ENCODE results near the gene USH1C. TPM values are rescaled to one million over a fixed set of nuclear protein-coding genes. Genes with fewer than 3 reads are reported as not detected.
A peak's percentile ranks its signal among the peaks of the same experiment; 100 is the strongest.

The USH1C gene
- polyA plus RNA-seq, 12 donors = 0.15 to 18.1 (median 0.48) TPM; not detected in 1

DNA sequence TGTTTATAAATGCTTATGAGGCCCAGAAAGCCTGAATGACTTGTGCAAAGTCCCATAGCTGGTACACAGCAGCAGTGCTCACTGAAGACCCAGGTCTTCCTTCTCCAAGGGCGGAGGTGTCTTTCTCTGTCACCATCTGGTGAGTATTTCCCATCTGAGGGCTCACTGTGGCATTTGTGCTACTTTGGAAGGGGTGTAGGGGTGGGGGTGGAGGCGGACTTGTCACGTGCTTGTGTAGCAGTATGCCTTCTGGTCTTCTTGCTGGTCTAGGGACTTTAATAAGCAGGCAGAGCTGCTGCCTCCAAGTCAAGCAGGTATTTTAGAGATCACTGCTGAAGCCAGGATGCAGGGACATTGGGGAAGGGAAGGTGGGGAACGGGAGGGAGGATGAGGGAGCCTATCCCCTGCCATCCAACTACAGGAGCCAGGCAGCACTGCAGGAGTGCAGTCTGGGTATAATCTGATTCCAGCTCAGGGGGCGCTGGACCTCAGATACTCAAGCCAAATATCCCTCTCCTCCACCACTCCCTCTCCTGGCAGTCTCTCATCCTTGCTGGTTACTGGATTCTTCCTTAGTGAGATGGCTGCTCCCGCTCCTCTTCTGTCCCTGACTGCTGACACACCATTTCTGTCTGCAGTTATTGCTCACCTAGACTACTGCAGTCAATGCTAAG, 71.0 kb downstream of the USH1C start:
- DNase-seq = no peak

GRCh38 chr11:17472467-17472866, 71.7 kb downstream of the USH1C start:
- no peak for DNase-seq

- no peak for DNase-seq
These were observed 72.7 kb downstream of the USH1C start for GRCh38 chr11:17471501-17471900.

- no peak for DNase-seq
These were observed 74.2 kb downstream of the USH1C start for GRCh38 chr11:17469998-17470397.

DNA sequence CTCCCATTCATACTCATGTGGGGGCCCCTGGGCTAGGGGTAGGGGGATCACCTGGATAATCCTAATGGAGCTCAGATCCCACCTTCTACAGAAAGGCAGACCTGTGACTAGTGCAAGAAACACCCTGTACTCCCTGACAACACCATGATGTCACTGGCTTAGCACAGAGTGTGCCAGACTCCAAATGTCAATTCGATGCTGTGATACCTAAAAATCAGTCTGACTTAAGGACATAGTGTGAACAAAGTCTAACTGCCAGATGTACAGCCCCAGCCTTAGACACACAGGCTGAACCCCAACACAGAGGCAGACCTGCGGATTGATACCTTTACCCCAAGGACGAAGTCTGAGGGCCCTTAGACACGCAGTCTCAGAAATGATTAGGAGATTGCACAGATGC, 76.1 kb downstream of the USH1C start:
- DNase-seq = no peak

DNA sequence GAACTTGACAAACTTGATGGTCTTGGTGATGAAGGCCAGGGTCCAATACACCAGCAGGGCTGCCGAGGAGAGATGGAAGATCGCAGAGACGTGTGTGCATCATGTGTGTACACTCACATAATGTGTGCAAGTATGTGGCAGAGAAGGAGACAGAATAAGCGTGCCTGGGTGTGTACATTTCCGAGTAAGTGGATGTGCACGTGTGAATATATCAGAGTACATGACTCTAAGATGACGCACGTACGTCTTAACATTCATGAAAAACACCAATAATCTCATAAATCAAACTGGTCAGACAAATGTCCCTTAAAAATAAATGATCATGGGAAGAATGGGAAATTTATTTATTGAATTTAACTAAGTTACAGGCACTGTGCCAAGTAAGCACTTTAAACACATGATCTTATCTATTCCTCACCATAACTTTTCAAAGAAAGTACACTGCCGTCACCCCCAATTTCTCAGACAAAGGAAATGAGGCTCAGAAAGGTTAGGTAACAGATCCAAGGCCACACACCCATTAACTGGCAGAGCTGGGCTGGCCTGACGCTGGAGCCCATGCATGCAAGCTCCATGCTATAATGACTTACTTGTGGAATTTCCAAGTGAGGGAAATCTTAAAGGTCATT, 80.6 kb downstream of the USH1C start:
- no peak for DNase-seq

- DNase-seq = no peak
These were observed 81.3 kb downstream of the USH1C start for GRCh38 chr11:17462940-17463339.

DNA sequence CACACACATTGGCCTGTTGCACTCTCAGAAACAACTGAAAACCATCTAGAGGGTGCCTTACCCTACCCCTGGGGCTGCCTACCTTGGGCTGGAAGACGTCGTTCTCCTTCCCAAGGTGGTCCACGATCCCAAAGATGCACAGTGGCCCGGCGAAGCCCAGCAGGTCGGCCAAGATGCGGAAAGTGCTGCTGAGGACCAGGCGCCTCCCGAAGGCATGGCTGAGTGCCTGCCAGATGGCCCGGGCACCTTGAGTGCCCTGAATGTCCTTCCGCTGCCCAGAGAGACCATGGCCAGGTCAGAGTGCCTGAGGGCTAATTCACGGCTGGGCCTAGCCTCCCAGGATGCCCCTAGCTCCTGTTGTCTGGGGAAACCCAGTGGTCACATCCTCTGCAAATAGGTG, 83.8 kb downstream of the USH1C start:
- DNase-seq = no peak

DNA sequence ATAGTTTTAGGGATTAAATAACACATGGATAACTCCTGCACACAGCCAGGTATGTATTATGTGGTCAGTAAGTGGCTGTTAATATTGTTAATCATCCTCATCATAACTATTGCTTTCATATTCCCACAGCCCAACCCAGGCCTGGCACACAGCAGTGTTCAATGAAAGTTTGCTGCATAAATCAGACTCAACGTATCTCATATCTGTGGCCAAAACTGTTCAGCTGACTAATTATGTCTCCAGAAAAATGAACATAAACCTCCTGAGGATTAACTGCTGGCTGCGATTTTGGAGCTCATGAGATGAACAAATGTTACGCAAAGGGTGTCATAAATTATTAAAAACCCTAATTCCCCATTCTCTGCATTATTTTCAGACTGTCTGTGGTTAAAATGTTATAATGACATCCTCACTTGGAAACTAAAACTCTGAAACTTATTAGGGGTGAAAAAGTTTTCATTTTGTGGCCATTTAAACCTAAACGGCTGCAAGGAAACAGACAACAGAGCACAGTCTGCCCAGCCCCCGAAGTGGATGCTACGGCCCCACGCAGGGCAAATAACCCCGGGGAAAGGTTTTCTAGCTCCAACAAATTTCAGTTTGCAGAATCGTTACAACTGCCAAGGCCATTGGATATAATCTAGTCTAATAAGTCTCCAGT, 84.8 kb downstream of the USH1C start:
- DNase-seq = peak; percentile 26

DNA sequence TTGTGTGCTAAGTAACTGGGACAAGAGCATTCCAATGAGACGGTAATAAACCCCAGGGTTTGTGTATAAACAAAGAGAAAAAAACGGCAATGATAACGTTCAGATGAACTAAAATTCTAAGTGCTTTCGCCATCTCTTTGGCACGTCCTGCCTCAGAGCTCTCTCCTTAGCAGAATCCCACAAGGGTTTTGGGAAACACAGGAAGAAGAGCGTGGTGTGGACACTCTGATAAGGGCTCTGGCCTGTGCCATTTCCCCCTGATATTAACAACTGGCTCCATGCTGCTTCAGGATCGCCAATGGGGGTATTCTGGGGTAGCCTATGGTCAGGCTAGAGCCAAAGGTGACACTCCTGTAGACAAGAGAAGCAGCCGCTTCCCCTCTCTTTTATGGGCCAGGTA, 85.9 kb downstream of the USH1C start:
- no peak for DNase-seq

DNA sequence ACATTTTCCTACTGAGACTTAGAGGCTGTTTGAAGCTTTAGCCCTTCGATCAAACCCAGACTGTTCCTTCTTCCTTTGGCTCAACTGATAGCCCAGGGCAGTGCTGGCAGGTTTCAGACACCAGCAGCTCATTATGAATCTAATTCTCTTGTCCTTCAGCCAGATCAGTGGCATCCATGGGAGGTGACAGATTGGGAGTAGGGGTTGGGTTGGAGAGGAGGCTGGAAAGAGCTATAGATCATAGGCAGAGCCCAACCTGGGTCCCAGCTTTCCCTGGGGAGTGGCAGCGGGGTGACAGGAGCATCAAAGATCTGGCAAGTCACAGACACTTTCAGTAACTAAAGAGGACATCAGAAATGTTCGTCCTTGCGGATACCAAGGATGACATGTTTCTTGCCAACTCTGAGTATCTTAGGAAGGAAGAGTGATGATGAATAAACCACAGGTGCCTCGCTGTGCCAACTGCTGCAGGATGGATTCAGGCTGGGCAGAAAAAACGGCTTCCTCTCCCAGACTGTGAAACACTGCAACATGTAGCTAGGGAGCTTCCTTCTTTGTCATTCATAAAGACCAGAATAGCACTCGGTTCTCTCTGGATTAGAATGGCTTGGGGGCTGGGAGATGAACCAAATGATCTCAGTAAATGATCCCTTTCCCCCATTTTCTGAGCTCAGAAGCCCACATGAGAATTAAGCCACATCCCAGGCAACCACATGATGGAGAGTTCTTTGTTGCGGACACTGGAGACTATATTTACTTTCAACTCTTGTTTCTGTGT, 86.6 kb downstream of the USH1C start:
- no peak for DNase-seq

DNA sequence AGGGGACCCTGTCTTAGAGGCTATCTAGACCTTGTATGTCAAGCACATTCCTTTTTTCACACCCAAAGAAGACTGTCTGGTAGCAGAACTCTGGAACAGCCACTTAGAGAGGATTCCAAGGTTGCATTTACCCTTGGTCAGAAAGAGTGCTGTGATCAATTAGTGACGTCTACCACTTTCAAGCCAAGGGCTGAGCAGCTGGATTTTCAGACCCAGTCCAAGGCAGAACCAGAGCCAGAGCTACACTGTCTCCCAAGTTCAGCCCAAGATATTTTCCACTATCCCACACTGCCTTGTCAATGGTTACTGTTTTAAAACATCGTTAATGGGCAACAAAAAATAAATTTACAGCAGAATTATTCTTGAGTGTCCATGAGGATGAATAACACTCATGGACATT, 91.5 kb downstream of the USH1C start:
- DNase-seq = no peak

GRCh38 chr11:17449158-17449557, 95.1 kb downstream of the USH1C start:
- DNase-seq = no peak

GRCh38 chr11:17446482-17446881, 97.7 kb downstream of the USH1C start:
- no peak for DNase-seq

GRCh38 chr11:17445240-17445795, 98.9 kb downstream of the USH1C start:
- DNase-seq = no peak

GRCh38 chr11:17443926-17444690, 100.1 kb downstream of the USH1C start:
- no peak for DNase-seq

Other genes starting within 250 kb of the USH1C start
- 1 to 10 TPM in 1 of 12 donors, under 1 TPM in 10, not detected in 1; 0.22 to 1.6 (median 0.39) TPM for gene NCR3LG1, start 192.6 kb downstream of the USH1C start, polyA plus RNA-seq (ENCODE audit: insufficient read length in 12 of 12)
- gene KCNJ11, start 155.8 kb downstream of the USH1C start, polyA plus RNA-seq (ENCODE audit: insufficient read length in 12 of 12) = 10 to 100 TPM in 9 of 12 donors, 1 to 10 TPM in 2, not detected in 1; 5.5 to 28.1 (median 12.4) TPM
- 1 to 10 TPM in 10 of 12 donors, not detected in 2; 2.0 to 6.6 (median 2.5) TPM for gene ABCC8, start 67.6 kb downstream of the USH1C start, polyA plus RNA-seq (ENCODE audit: insufficient read length in 12 of 12)
- gene OTOG, start 2.8 kb upstream of the USH1C start, polyA plus RNA-seq (ENCODE audit: insufficient read length in 12 of 12) = under 1 TPM in 6 of 12 donors, not detected in 6; 0.01 to 0.04 (median 0.02) TPM
- 100 to 1,000 TPM in 2 of 12 donors, 10 to 100 TPM in 10; 20.0 to 249 (median 46.7) TPM for gene MYOD1, start 175.2 kb upstream of the USH1C start, polyA plus RNA-seq (ENCODE audit: insufficient read length in 12 of 12)
- 1 to 10 TPM in 8 of 12 donors, under 1 TPM in 2, not detected in 2; 0.85 to 3.5 (median 1.5) TPM for gene KCNC1, start 190.4 kb upstream of the USH1C start, polyA plus RNA-seq (ENCODE audit: insufficient read length in 12 of 12)

Measured in muscle of arm (tissue), 12 donors.